Measurements from ENCODE around the gene FRA10AC1.
"Not testable (repeated sequence)": the region's sequence is repeated elsewhere in the genome, so short reads cannot be mapped to it uniquely, and the experiment has no call there.

FRA10AC1 gene

GRCh38 chr10:93703066-93703465 lies 674 bp upstream of the FRA10AC1 start:
- DNase-seq, result no peak

GRCh38 chr10:93701866-93702209 lies 554 bp downstream of the FRA10AC1 start:
- no peak for DNase-seq

GRCh38 chr10:93697207-93697606 lies 5.2 kb downstream of the FRA10AC1 start:
- DNase-seq, result no peak

- DNase-seq, result not testable (repeated sequence)
These were observed 5.8 kb downstream of the FRA10AC1 start for GRCh38 chr10:93696582-93696981.

- DNase-seq, result no peak
These were observed 6.7 kb downstream of the FRA10AC1 start for GRCh38 chr10:93695740-93696139.

GRCh38 chr10:93687737-93688136 lies 14.7 kb downstream of the FRA10AC1 start:
- no peak for DNase-seq

GRCh38 chr10:93680412-93681047 lies 21.9 kb downstream of the FRA10AC1 start:
- DNase-seq, result no peak

- no peak for DNase-seq
These were observed 23.4 kb downstream of the FRA10AC1 start for GRCh38 chr10:93678805-93679587.

- no peak for DNase-seq
These were observed 24.0 kb downstream of the FRA10AC1 start for GRCh38 chr10:93678386-93678785.

- DNase-seq, result no peak
These were observed 28.6 kb downstream of the FRA10AC1 start for GRCh38 chr10:93673791-93674190.

- no peak for DNase-seq
These were observed 29.5 kb downstream of the FRA10AC1 start for GRCh38 chr10:93672890-93673289.

GRCh38 chr10:93672022-93672678 lies 30.2 kb downstream of the FRA10AC1 start:
- no peak for DNase-seq

GRCh38 chr10:93671042-93671441 lies 31.4 kb downstream of the FRA10AC1 start:
- no peak for DNase-seq

GRCh38 chr10:93670372-93670771 lies 32.0 kb downstream of the FRA10AC1 start:
- DNase-seq, result no peak

- no peak for DNase-seq
These were observed 34.6 kb downstream of the FRA10AC1 start for GRCh38 chr10:93667795-93668194.

- DNase-seq, result no peak
These were observed 36.4 kb downstream of the FRA10AC1 start for GRCh38 chr10:93666030-93666429.

GRCh38 chr10:93657757-93658156 lies 44.6 kb downstream of the FRA10AC1 start:
- no peak for DNase-seq

- DNase-seq, result no peak
These were observed 46.2 kb downstream of the FRA10AC1 start for GRCh38 chr10:93656155-93656554.

- no peak for DNase-seq
These were observed 48.2 kb downstream of the FRA10AC1 start for GRCh38 chr10:93654201-93654600.

- no peak for DNase-seq
These were observed 49.5 kb downstream of the FRA10AC1 start for GRCh38 chr10:93652857-93653256.

GRCh38 chr10:93639791-93640190 lies 62.6 kb downstream of the FRA10AC1 start:
- no peak for DNase-seq

- DNase-seq, result no peak
These were observed 71.5 kb downstream of the FRA10AC1 start for GRCh38 chr10:93630625-93631557.

All from T-helper 1 cell (primary cell).